Iris pigment epithelial cell (primary cell): ENCODE results near the gene HAO1.
A peak's percentile ranks its signal among the peaks of the same experiment; 100 is the strongest.

Source experiments
- DNase-seq: peaks from one replicate; pipeline ENCODE4 v3.0.0-alpha.2; 2011; ENCODE audit warnings: low read depth

Gene HAO1

GRCh38 chr20:7926767-7927166, 13.5 kb downstream of the HAO1 start:
- DNase-seq = peak; percentile 63

- no peak for DNase-seq
Observed at GRCh38 chr20:7926323-7926722, 13.9 kb downstream of the HAO1 start.

GRCh38 chr20:7924692-7925091, 15.6 kb downstream of the HAO1 start:
- DNase-seq = peak; percentile 92

GRCh38 chr20:7916648-7917047, 23.6 kb downstream of the HAO1 start:
- no peak for DNase-seq

GRCh38 chr20:7912551-7912950, 27.7 kb downstream of the HAO1 start:
- DNase-seq = no peak

GRCh38 chr20:7911586-7912330, 28.5 kb downstream of the HAO1 start:
- no peak for DNase-seq

- DNase-seq = no peak
Observed at GRCh38 chr20:7908905-7909304, 31.4 kb downstream of the HAO1 start.

- no peak for DNase-seq
Observed at GRCh38 chr20:7903429-7903828, 36.8 kb downstream of the HAO1 start.

- no peak for DNase-seq
Observed at GRCh38 chr20:7902879-7903278, 37.4 kb downstream of the HAO1 start.

- DNase-seq = no peak
Observed at GRCh38 chr20:7897781-7898364, 42.4 kb downstream of the HAO1 start.

GRCh38 chr20:7893014-7893730, 47.1 kb downstream of the HAO1 start:
- DNase-seq = no peak

GRCh38 chr20:7891705-7892104, 48.6 kb downstream of the HAO1 start:
- DNase-seq = no peak

- DNase-seq = no peak
Observed at GRCh38 chr20:7889736-7890135, 50.5 kb downstream of the HAO1 start.

- DNase-seq = no peak
Observed at GRCh38 chr20:7883741-7884140, 56.5 kb downstream of the HAO1 start.

GRCh38 chr20:7883309-7883708, 56.9 kb downstream of the HAO1 start:
- no peak for DNase-seq

- no peak for DNase-seq
Observed at GRCh38 chr20:7882076-7882475, 58.2 kb downstream of the HAO1 start.

- no peak for DNase-seq
Observed at GRCh38 chr20:7881551-7881950, 58.7 kb downstream of the HAO1 start.

GRCh38 chr20:7879883-7880282, 60.4 kb downstream of the HAO1 start:
- DNase-seq = peak; percentile 83

GRCh38 chr20:7868108-7868507, 72.2 kb downstream of the HAO1 start:
- no peak for DNase-seq

GRCh38 chr20:7866285-7866684, 74.0 kb downstream of the HAO1 start:
- DNase-seq = no peak

GRCh38 chr20:7859356-7859802, 80.9 kb downstream of the HAO1 start:
- DNase-seq = peak; percentile 73

- no peak for DNase-seq
Observed at GRCh38 chr20:7858734-7859250, 81.5 kb downstream of the HAO1 start.

GRCh38 chr20:7856756-7857155, 83.5 kb downstream of the HAO1 start:
- DNase-seq = peak; percentile 79
